HepG2 (cell line): ENCODE results near the gene PTGR1. TPM values are rescaled to one million over a fixed set of nuclear protein-coding genes. Genes with fewer than 3 reads are reported as not detected.

ENCODE experiments used
- SMC3 ChIP-seq: IDR thresholded peaks from 2 replicates; pipeline ENCODE4 v1.6.1; 2011; ENCODE audit warnings: low read length, improper control_type of control experiment
- SSRP1 ChIP-seq: IDR thresholded peaks from 2 replicates; pipeline ENCODE4 v1.6.1; 2016; ENCODE audit warnings: control low read depth
- polyA plus RNA-seq, 8 experiments: library from polyadenylated mRNA; depleted of rRNA in 3 of 8; stranded (reverse) in 7 of 8; unstranded in 1 of 8; fragments of >200 nt; fragmentation: Illumina TruSeq in 4 of 8; extraction: Trizol in 4 of 8; gene quantifications; 2 replicates each; pipeline versions ENCODE4 v1.2.1 to v1.2.3, GENCODE V29; 2011 to 2016; ENCODE audit warnings: low read depth in 4 of 8, missing spikeins in 1 of 8, mixed read lengths in 1 of 8; ENCODE audit not compliant: insufficient read depth in 1 of 8
- total RNA-seq, 5 experiments: library from RNA; depleted of rRNA; stranded (reverse); fragments of >200 nt; fragmentation: Illumina TruSeq; extraction: Trizol; gene quantifications; 2 replicates each; pipeline ENCODE4 v1.2.3, GENCODE V29; 2016; ENCODE audit warnings: low read depth in 1 of 5
- TF ChIP-seq, protein P1 (sequence below): sonication (generic); formaldehyde crosslinking; IDR thresholded peaks from 2 replicates; pipeline ENCODE4 v1.4.0; 2020; ENCODE audit warnings: missing genetic modification reagents, borderline replicate concordance
- TF ChIP-seq, protein P2 (sequence below): sonication (generic); formaldehyde crosslinking; IDR thresholded peaks from 2 replicates; pipeline ENCODE4 v1.4.0; 2020; ENCODE audit warnings: missing genetic modification reagents, low read depth, mild to moderate bottlenecking, borderline replicate concordance
- TF ChIP-seq, protein P3 (sequence below): sonication (generic); formaldehyde crosslinking; IDR thresholded peaks from 2 replicates; pipeline ENCODE4 v1.4.0; 2020; ENCODE audit warnings: missing genetic modification reagents, borderline replicate concordance

The PTGR1 gene
- total and polyA plus RNA-seq, 2 of the 13 experiments (the other 11 are each of a cell fraction or from before 2014, with no cell fraction given), result 6.0 to 15.8 TPM

GRCh38 chr9:111582888-111583287, 16.6 kb downstream of the PTGR1 start (continued):
- TF ChIP-seq, protein P1, sequence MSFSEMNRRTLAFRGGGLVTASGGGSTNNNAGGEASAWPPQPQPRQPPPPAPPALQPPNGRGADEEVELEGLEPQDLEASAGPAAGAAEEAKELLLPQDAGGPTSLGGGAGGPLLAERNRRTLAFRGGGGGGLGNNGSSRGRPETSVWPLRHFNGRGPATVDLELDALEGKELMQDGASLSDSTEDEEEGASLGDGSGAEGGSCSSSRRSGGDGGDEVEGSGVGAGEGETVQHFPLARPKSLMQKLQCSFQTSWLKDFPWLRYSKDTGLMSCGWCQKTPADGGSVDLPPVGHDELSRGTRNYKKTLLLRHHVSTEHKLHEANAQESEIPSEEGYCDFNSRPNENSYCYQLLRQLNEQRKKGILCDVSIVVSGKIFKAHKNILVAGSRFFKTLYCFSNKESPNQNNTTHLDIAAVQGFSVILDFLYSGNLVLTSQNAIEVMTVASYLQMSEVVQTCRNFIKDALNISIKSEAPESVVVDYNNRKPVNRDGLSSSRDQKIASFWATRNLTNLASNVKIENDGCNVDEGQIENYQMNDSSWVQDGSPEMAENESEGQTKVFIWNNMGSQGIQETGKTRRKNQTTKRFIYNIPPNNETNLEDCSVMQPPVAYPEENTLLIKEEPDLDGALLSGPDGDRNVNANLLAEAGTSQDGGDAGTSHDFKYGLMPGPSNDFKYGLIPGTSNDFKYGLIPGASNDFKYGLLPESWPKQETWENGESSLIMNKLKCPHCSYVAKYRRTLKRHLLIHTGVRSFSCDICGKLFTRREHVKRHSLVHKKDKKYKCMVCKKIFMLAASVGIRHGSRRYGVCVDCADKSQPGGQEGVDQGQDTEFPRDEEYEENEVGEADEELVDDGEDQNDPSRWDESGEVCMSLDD (CRISPR knock-in tag), result no peak
- no peak for TF ChIP-seq SMC3
- TF ChIP-seq, protein P2, sequence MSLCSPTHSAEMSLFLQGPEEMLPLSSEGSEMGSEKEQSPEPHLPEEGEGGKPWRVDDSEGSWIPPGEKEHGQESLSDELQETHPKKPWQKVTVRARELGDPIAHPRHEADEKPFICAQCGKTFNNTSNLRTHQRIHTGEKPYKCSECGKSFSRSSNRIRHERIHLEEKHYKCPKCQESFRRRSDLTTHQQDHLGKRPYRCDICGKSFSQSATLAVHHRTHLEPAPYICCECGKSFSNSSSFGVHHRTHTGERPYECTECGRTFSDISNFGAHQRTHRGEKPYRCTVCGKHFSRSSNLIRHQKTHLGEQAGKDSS (CRISPR knock-in tag), result no peak
- TF ChIP-seq SSRP1 (CRISPR knock-in tag), result no peak
- TF ChIP-seq, protein P3, sequence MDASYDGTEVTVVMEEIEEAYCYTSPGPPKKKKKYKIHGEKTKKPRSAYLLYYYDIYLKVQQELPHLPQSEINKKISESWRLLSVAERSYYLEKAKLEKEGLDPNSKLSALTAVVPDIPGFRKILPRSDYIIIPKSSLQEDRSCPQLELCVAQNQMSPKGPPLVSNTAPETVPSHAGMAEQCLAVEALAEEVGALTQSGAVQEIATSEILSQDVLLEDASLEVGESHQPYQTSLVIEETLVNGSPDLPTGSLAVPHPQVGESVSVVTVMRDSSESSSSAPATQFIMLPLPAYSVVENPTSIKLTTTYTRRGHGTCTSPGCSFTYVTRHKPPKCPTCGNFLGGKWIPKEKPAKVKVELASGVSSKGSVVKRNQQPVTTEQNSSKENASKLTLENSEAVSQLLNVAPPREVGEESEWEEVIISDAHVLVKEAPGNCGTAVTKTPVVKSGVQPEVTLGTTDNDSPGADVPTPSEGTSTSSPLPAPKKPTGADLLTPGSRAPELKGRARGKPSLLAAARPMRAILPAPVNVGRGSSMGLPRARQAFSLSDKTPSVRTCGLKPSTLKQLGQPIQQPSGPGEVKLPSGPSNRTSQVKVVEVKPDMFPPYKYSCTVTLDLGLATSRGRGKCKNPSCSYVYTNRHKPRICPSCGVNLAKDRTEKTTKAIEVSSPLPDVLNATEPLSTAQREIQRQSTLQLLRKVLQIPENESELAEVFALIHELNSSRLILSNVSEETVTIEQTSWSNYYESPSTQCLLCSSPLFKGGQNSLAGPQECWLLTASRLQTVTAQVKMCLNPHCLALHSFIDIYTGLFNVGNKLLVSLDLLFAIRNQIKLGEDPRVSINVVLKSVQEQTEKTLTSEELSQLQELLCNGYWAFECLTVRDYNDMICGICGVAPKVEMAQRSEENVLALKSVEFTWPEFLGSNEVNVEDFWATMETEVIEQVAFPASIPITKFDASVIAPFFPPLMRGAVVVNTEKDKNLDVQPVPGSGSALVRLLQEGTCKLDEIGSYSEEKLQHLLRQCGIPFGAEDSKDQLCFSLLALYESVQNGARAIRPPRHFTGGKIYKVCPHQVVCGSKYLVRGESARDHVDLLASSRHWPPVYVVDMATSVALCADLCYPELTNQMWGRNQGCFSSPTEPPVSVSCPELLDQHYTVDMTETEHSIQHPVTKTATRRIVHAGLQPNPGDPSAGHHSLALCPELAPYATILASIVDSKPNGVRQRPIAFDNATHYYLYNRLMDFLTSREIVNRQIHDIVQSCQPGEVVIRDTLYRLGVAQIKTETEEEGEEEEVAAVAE (CRISPR knock-in tag), result no peak
- TF ChIP-seq, all 625 proteins: peak for 0
